Femur (tissue), 1 donor: Measurements from ENCODE around the gene ZIK1.

ENCODE experiments used
- DNase-seq: peaks from one replicate; pipeline ENCODE4 v3.0.0-alpha.2; 2017

The ZIK1 gene

GRCh38 chr19:57613941-57614743 lies 30.2 kb downstream of the ZIK1 start, which contains the start of gene ZNF134:
Gene ZNF134, plus strand, starts transcription at chr19:57614242. Its CDS starts 5,227 bp downstream, at chr19:57619469.
- DNase-seq: peak; percentile 95

DNA sequence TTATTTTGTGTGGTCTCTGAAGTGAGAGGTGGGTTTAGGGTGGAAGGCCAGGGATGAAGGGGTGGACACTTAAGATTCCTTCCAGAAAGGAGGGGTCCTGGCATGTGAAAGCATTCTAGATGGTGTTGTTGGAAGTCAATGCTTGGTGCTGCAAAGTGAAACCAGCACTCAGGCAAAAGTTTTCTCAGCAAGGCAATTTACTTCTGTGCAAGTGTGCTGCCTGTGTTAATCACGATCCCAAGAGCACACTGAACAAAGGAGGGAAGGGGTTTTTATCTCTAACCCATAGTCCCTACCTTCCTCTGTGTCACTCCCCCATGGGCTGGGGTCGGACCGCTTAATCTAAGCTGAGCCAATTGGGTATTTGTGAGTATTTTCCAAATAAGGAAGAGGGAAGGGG lies 31.4 kb downstream of the ZIK1 start:
- no peak for DNase-seq

DNA sequence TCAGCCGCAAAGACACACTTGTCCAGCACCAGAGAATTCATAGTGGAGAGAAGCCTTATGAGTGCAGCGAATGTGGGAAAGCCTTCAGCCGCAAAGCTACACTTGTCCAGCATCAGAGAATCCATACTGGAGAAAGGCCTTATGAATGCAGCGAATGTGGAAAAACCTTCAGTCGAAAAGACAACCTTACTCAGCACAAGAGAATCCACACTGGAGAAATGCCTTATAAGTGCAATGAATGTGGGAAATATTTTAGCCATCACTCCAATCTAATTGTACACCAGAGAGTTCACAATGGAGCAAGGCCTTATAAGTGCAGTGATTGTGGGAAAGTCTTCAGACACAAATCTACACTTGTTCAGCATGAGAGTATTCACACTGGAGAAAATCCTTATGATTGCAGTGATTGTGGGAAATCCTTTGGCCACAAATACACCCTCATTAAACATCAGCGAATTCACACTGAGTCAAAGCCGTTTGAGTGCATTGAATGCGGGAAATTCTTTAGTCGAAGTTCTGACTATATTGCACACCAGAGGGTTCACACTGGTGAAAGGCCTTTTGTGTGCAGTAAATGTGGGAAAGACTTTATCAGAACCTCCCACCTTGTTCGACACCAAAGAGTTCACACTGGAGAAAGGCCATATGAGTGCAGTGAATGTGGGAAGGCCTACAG lies 36.9 kb downstream of the ZIK1 start:
- DNase-seq: no peak

DNA sequence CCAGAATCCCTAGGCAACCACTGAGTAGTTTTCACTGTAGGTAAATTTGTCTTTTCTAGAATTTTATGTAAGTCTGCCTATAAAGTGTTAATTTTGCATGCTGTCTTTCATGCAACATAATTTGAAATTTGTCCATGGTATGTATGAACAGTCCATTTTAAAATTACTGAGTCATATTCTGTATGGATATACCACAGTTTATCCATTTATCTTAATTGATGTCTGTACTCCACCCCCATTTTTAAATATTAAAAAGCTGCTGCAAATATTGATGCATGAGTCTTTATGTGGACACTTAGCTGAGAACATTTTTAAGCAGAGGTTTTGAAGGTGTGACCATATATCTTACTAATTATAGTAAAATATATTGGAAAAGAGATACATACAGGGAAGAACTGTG lies 39.1 kb downstream of the ZIK1 start:
- no peak for DNase-seq

- DNase-seq: peak; percentile 96
These were observed 49.3 kb downstream of the ZIK1 start, which contains the start of gene ZNF211 for GRCh38 chr19:57632987-57633831. Gene ZNF211, plus strand, starts transcription at chr19:57633168. Its CDS starts 179 bp downstream, at chr19:57633347.

GRCh38 chr19:57633832-57634131 lies 49.8 kb downstream of the ZIK1 start:
- DNase-seq: no peak

DNA sequence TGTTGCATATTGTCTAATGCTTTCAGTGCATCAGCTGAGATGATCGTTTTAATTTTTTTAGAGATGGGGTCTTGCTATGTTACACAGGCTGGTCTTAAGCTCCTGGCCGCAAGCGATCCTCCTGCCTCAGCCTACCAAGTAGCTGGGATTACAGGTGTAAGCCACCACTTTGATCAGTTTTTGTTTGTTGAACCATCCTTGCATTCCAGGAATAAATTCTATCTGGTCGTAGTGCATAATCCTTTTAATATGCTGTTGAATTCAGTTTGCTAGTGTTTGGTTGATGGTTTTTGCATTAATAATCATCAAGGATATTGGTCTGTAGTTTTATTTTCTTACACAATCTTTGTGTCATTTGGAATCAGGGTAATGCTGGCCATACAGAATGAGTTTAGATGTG lies 53.4 kb downstream of the ZIK1 start:
- DNase-seq: no peak

- DNase-seq: no peak
These were observed 57.8 kb downstream of the ZIK1 start for GRCh38 chr19:57641715-57642234.

GRCh38 chr19:57642396-57643046 lies 58.6 kb downstream of the ZIK1 start:
- no peak for DNase-seq
